Measurements from ENCODE around the gene SGF29.

DNA sequence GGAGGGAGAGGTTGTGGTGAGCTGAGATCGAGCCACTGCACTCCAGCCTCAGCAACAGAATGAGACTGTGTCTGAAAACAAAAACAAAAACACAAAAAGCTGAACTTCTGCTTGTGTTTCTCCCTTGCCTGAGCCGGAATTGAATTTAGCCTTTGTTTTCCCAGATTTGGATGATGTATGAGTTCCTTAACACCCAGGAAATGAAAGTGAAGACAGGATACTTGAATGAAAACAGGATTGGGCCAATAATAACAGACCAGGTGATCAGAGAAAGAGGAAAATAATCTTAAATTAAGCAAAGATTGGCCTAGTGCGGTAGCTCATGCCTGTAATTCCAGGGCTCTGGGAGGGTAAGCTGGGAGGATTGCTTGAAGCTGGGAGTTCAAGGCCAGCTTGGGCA is 13.4 kb upstream of the SGF29 start:
- TF ChIP-seq, protein P1, sequence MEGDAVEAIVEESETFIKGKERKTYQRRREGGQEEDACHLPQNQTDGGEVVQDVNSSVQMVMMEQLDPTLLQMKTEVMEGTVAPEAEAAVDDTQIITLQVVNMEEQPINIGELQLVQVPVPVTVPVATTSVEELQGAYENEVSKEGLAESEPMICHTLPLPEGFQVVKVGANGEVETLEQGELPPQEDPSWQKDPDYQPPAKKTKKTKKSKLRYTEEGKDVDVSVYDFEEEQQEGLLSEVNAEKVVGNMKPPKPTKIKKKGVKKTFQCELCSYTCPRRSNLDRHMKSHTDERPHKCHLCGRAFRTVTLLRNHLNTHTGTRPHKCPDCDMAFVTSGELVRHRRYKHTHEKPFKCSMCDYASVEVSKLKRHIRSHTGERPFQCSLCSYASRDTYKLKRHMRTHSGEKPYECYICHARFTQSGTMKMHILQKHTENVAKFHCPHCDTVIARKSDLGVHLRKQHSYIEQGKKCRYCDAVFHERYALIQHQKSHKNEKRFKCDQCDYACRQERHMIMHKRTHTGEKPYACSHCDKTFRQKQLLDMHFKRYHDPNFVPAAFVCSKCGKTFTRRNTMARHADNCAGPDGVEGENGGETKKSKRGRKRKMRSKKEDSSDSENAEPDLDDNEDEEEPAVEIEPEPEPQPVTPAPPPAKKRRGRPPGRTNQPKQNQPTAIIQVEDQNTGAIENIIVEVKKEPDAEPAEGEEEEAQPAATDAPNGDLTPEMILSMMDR (conservative IDR thresholded peaks at IDR 0.05): no peak
- TF ChIP-seq ZFX (IDR thresholded peaks at IDR 0.05): no peak
